ENCODE results near the gene UBA1.
A peak's percentile ranks its signal among the peaks of the same experiment; 100 is the strongest.

UBA1 gene

GRCh38 chrX:47169726-47170515 lies 23.7 kb upstream of the UBA1 start:
- DNase-seq (ENCODE audit: low spot score), result peak; percentile 11

GRCh38 chrX:47170861-47171692 lies 22.6 kb upstream of the UBA1 start:
- DNase-seq (ENCODE audit: low spot score), result peak; percentile 4

GRCh38 chrX:47171996-47172395 lies 21.6 kb upstream of the UBA1 start:
- DNase-seq (ENCODE audit: low spot score), result no peak

- DNase-seq (ENCODE audit: low spot score), result no peak
Observed at GRCh38 chrX:47172549-47172948, 21.1 kb upstream of the UBA1 start.

GRCh38 chrX:47172971-47173792 lies 20.4 kb upstream of the UBA1 start:
- DNase-seq (ENCODE audit: low spot score), result no peak

GRCh38 chrX:47174376-47174775 lies 19.3 kb upstream of the UBA1 start:
- DNase-seq (ENCODE audit: low spot score), result no peak

GRCh38 chrX:47174846-47175587 lies 18.6 kb upstream of the UBA1 start:
- no peak for DNase-seq (ENCODE audit: low spot score)

GRCh38 chrX:47175588-47175980 lies 18.0 kb upstream of the UBA1 start:
- no peak for DNase-seq (ENCODE audit: low spot score)

- DNase-seq (ENCODE audit: low spot score), result peak; percentile 8
Observed at GRCh38 chrX:47176101-47176740, 17.4 kb upstream of the UBA1 start.

GRCh38 chrX:47177079-47177478 lies 16.6 kb upstream of the UBA1 start:
- DNase-seq (ENCODE audit: low spot score), result no peak

- DNase-seq (ENCODE audit: low spot score), result no peak
Observed at GRCh38 chrX:47178337-47178736, 15.3 kb upstream of the UBA1 start.

- no peak for DNase-seq (ENCODE audit: low spot score)
Observed at GRCh38 chrX:47179221-47179927, 14.3 kb upstream of the UBA1 start.

- no peak for DNase-seq (ENCODE audit: low spot score)
Observed at GRCh38 chrX:47179928-47180255, 13.7 kb upstream of the UBA1 start.

GRCh38 chrX:47180346-47180745 lies 13.3 kb upstream of the UBA1 start:
- DNase-seq (ENCODE audit: low spot score), result no peak

GRCh38 chrX:47181301-47181700 lies 12.3 kb upstream of the UBA1 start:
- no peak for DNase-seq (ENCODE audit: low spot score)

GRCh38 chrX:47182106-47182700 lies 11.4 kb upstream of the UBA1 start:
- DNase-seq (ENCODE audit: low spot score), result no peak

- DNase-seq (ENCODE audit: low spot score), result no peak
Observed at GRCh38 chrX:47184486-47184885, 9.1 kb upstream of the UBA1 start.

- DNase-seq (ENCODE audit: low spot score), result no peak
Observed at GRCh38 chrX:47185241-47185640, 8.4 kb upstream of the UBA1 start.

- no peak for DNase-seq (ENCODE audit: low spot score)
Observed at GRCh38 chrX:47186096-47186740, 7.4 kb upstream of the UBA1 start.

Data from D341Med (cell line).